Measurements from ENCODE around the gene PSME2. TPM values are rescaled to one million over a fixed set of nuclear protein-coding genes. Genes with fewer than 3 reads are reported as not detected.

The PSME2 gene
- total RNA-seq, 1 donor from 2014 or later, result 138 TPM

- TF ChIP-seq, protein P1, sequence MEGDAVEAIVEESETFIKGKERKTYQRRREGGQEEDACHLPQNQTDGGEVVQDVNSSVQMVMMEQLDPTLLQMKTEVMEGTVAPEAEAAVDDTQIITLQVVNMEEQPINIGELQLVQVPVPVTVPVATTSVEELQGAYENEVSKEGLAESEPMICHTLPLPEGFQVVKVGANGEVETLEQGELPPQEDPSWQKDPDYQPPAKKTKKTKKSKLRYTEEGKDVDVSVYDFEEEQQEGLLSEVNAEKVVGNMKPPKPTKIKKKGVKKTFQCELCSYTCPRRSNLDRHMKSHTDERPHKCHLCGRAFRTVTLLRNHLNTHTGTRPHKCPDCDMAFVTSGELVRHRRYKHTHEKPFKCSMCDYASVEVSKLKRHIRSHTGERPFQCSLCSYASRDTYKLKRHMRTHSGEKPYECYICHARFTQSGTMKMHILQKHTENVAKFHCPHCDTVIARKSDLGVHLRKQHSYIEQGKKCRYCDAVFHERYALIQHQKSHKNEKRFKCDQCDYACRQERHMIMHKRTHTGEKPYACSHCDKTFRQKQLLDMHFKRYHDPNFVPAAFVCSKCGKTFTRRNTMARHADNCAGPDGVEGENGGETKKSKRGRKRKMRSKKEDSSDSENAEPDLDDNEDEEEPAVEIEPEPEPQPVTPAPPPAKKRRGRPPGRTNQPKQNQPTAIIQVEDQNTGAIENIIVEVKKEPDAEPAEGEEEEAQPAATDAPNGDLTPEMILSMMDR (IDR thresholded peaks at IDR 0.05), result no peak
These were observed 16.9 kb downstream of the PSME2 start for GRCh38 chr14:24129410-24129998.

DNA sequence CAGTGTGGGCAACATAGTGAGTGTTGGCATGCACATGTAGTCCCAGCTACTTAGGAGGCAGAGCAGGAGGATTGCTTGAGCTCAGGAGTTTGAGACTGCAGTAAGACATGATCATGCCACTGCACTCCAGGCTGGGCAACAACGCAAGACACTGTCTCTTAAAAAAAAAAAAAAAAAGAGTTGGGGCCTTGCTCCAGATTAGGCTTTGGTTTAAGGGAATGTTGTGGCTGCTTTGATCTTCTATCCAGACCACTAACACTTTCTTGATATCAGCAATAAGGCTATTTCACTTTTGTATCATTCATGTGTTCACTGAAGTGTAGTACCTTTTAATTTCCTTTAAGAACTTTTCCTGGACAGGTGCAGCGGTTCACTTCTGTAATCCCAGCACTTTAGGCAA lies 18.7 kb downstream of the PSME2 start:
- no peak for ATAC-seq
- no peaks in the 10 kb centered on the region for H3K9me3 ChIP-seq
- H3K27me3 ChIP-seq, result no peaks in the 10 kb centered on the region
- no peak for DNase-seq
- H3K36me3 ChIP-seq, result peaks cover 17% of the 10 kb centered on the region
- H3K4me3 ChIP-seq, result no peak overlapping the region
- H3K4me1 ChIP-seq, result peaks cover 6% of the 10 kb centered on the region
- intact Hi-C loops (cut with DNase I), result no loop called here
- no peak overlapping the region for H3K27ac ChIP-seq
- TF ChIP-seq, protein P1 (IDR thresholded peaks at IDR 0.05), result no peak

More at GRCh38 chr14:24129410-24129998, 16.9 kb downstream of the PSME2 start:
- Histone ChIP-seq H3K9me3 (no peaks in the 10 kb centered on the region), H3K4me3 (no peak overlapping the region), H3K4me1 (peaks cover 6% of the 10 kb centered on the region), H3K27ac (no peak overlapping the region), H3K36me3 (no peaks in the 10 kb centered on the region), H3K27me3 (no peaks in the 10 kb centered on the region)
- DNase-seq, result no peak
- intact Hi-C loops (cut with DNase I), result no loop called here
- ATAC-seq, result no peak

DNA sequence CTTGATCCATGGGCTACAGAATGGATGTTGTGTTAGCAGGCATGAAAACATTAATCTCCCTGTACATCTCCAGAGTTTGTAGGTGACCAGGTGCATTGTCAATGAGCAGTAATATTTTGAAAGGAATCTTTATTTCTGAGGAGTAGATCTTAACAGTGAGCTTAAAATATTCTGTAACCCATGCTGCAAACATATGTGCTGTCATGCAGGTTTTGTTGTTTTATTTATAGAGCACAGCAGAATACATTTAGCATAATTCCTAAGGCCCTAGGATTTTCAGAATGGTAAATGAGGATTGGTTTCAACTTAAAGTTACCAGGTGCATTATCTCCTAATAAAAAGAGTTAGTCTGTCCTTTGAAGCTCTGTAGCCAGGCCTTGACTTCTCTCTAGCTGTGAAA lies 19.5 kb downstream of the PSME2 start:
- Histone ChIP-seq H3K9me3 (no peaks in the 10 kb centered on the region), H3K4me3 (no peak overlapping the region), H3K27me3 (no peaks in the 10 kb centered on the region), H3K4me1 (peaks cover 6% of the 10 kb centered on the region), H3K27ac (no peak overlapping the region), H3K36me3 (peaks cover 24% of the 10 kb centered on the region)
- intact Hi-C loops (cut with DNase I), result no loop called here
- DNase-seq (no peak), ATAC-seq (no peak)
- TF ChIP-seq, protein P1 (IDR thresholded peaks at IDR 0.05), result no peak

DNA sequence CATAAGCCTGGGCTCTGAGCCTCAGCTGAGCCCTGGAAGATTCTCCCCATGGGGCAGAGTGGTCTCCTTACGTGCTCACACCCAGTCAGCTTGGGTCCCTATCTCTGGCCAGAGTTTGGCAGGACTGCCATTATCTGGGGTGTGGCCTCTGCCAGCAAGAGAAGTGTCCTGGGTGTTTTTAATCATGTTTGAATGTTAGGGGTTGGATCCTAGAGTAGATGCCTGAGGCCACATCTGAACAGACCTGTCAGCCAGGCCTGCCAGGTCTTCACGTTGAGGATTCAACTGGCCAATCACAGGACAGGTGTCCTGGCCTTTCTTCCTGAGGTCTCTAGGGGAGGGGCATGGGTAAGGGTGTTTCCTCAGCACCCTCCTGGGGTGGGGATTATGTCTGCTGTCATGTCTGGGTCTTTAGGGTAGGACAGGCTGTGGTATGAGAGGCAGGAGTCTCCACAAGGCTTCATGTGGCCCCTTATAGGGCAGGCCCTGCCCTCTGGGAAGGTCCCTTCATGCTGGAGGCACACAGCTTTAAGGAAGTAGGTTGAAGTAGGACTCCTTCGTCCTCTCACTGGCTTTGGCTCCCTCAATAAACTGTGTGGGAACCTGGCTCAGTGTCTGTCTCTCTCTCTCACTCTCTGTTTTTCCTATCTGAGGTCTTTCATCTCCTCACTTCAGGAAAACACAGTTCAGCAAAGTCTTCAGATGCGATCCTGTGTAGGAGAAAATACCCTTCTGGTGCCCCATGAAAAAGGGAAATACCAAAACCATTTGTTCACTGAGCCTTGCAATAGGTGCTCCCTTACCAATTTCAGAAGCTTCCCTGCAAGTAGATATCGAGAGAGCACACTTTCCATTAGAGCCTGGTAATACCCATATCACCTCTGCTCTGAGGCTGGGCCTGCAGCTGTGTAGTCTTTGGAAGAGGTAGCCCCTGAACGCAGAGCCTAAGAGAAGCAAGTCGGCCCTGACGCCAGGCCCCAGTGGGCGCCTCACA lies 22.7 kb downstream of the PSME2 start:
- no peak overlapping the region for H3K27ac ChIP-seq
- no peaks in the 10 kb centered on the region for H3K4me1 ChIP-seq
- no peaks in the 10 kb centered on the region for H3K27me3 ChIP-seq
- intact Hi-C loops (cut with DNase I), result no loop called here
- DNase-seq (no peak), ATAC-seq (peak; percentile 32)
- TF ChIP-seq, protein P1 (IDR thresholded peaks at IDR 0.05), result no peak
- peaks cover 57% of the 10 kb centered on the region for H3K36me3 ChIP-seq
- H3K9me3 ChIP-seq, result no peaks in the 10 kb centered on the region
- H3K4me3 ChIP-seq, result no peak overlapping the region

GRCh38 chr14:24122898-24123297 lies 23.5 kb downstream of the PSME2 start:
- TF ChIP-seq, protein P1 (IDR thresholded peaks at IDR 0.05), result no peak
- Histone ChIP-seq H3K9me3 (no peaks in the 10 kb centered on the region), H3K4me1 (no peaks in the 10 kb centered on the region), H3K27ac (no peak overlapping the region), H3K4me3 (no peak overlapping the region), H3K36me3 (peaks cover 65% of the 10 kb centered on the region), H3K27me3 (no peaks in the 10 kb centered on the region)
- intact Hi-C loops (cut with DNase I), result no loop called here
- ATAC-seq (peak; percentile 7), DNase-seq (no peak)
